ENCODE measurements around the gene TBKBP1.

- TF ChIP-seq CTCF (IDR thresholded peaks at IDR 0.05), result no peak
- no peak for TF ChIP-seq POLR2A (IDR thresholded peaks at IDR 0.05)
Observed at GRCh38 chr17:47704736-47705135, 10.8 kb downstream of the TBKBP1 start.

Measured in tibial nerve (tissue), 3 donors.